Common myeloid progenitor, CD34-positive (primary cell): ENCODE data around the gene IL19. TPM values are rescaled to one million over a fixed set of nuclear protein-coding genes. Genes with fewer than 3 reads are reported as not detected.
A peak's percentile ranks its signal among the peaks of the same experiment; 100 is the strongest.

Experiments
- CTCF ChIA-PET: fragments of 350-600 bp; sonication (Branson Sonifier 250); formaldehyde crosslinking; loops from one replicate; lab custom pipeline; 2021; ENCODE audit warnings: antibody characterized with exemption; lab: Charles Lee
- POLR2A ChIA-PET: fragments of 350-600 bp; sonication (Branson Sonifier 250); formaldehyde crosslinking; loops from one replicate; lab custom pipeline; 2021; ENCODE audit warnings: antibody characterized with exemption; lab: Charles Lee
- DNase-seq, 3 donors: peaks; one replicate each; pipeline versions ENCODE4 v3.0.0 to v3.0.0-alpha.2; 2013
- H3K27ac ChIP-seq, 2 experiments: 1 replicate in 1 of 2; 2 replicates in 1 of 2; pipeline ENCODE4 v1.7.0; 2013; ENCODE audit warnings: inconsistent platforms in 2 of 2, low read length in 2 of 2, mild to moderate bottlenecking in 2 of 2, low read depth in 1 of 2, moderate library complexity in 1 of 2; ENCODE audit not compliant: severe bottlenecking in 2 of 2, insufficient read depth in 1 of 2, poor library complexity in 1 of 2
- H3K27me3 ChIP-seq, 5 experiments: replicated peaks in 2 of 5; 1 replicate in 3 of 5; 2 replicates in 2 of 5; pipeline versions ENCODE4 v1.6.1 to v1.7.0; 2013; ENCODE audit warnings: low read length in 4 of 5, mild to moderate bottlenecking in 2 of 5, moderate library complexity in 2 of 5, inconsistent platforms in 1 of 5; ENCODE audit not compliant: insufficient read depth in 5 of 5, control insufficient read depth in 4 of 5
- H3K36me3 ChIP-seq, 4 experiments: 1 replicate in 2 of 4; 2 replicates in 2 of 4; pipeline versions ENCODE4 v1.6.1 to v1.7.0; 2013; ENCODE audit warnings: low read length in 3 of 4, control low read depth in 1 of 4, mild to moderate bottlenecking in 1 of 4; ENCODE audit not compliant: control insufficient read depth in 4 of 4, insufficient read depth in 4 of 4
- H3K4me1 ChIP-seq, 4 experiments: 1 replicate in 3 of 4; 2 replicates in 1 of 4; pipeline versions ENCODE4 v1.6.1 to v1.7.1; 2013; ENCODE audit warnings: low read length in 3 of 4, mild to moderate bottlenecking in 3 of 4, control low read depth in 1 of 4, inconsistent platforms in 1 of 4, moderate library complexity in 1 of 4; ENCODE audit not compliant: control insufficient read depth in 4 of 4, insufficient read depth in 4 of 4; ENCODE audit errors: control extremely low read depth in 1 of 4
- H3K4me3 ChIP-seq, 7 experiments: 1 replicate in 4 of 7; 2 replicates in 3 of 7; pipeline versions ENCODE4 v1.5.1 to v1.7.0; 2013; ENCODE audit warnings: mild to moderate bottlenecking in 7 of 7, low read length in 6 of 7, moderate library complexity in 6 of 7, inconsistent platforms in 2 of 7, low read depth in 2 of 7, control low read depth in 1 of 7; ENCODE audit not compliant: insufficient read depth in 4 of 7, control insufficient read depth in 1 of 7; ENCODE audit errors: extremely low read depth in 1 of 7
- H3K9me3 ChIP-seq, 5 experiments: 1 replicate in 4 of 5; 2 replicates in 1 of 5; pipeline versions ENCODE4 v1.6.1 to v1.7.1; 2013; ENCODE audit warnings: low read length in 4 of 5, mild to moderate bottlenecking in 2 of 5, inconsistent platforms in 1 of 5, low read depth in 1 of 5, moderate library complexity in 1 of 5; ENCODE audit not compliant: control insufficient read depth in 4 of 5, insufficient read depth in 2 of 5; ENCODE audit errors: control extremely low read depth in 1 of 5
- WGBS: methylation state at CpG from one replicate; pipeline ENCODE4 v1.1.5; 2013; ENCODE audit not compliant: insufficient coverage; 5-methylcytosine and 5-hydroxymethylcytosine counted together
- polyA plus RNA-seq: library from polyadenylated mRNA; unstranded; fragments of 120-200 nt; gene quantifications from one replicate; pipeline ENCODE4 v1.2.1, GENCODE V29; 2013

Gene IL19, protein sequence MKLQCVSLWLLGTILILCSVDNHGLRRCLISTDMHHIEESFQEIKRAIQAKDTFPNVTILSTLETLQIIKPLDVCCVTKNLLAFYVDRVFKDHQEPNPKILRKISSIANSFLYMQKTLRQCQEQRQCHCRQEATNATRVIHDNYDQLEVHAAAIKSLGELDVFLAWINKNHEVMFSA
- not detected for polyA plus RNA-seq

DNA sequence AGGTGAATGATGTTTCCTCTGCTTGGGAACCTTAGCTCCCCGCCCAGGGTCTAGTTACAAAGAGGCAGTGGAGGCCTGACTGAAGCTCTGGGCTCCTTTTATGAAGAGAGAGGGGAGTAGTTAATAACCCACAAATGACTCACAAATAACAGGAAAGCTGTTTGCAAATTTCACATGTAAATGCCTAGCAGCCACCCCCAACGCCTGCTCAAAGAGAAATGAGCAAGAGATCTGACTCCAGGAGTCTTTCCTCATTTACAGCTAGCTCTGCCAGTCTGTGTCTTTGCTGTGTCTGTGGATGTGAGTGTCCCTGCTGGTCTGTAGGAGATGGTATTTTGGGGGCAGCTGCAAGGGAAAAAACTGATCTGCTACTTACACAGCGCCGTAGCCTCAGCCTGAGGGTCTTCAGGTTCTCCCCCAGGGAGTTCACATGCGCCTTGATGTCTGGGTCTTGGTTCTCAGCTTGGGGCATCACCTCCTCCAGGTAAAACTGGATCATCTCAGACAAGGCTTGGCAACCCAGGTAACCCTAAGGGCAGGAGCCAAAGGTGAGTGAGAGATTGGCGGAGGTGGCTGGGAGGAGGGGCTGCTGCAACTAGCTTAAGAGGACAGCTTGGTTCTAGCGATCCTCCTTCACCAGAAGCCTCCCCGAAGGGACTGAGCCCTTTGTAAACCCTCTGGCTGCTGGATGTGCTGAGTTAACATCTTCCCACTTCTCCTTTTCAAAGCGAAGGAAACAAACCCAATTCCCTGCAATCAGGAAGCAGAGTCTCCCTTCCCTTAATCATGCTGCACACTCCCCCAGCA lies at the start of gene IL19:
IL19 (plus strand) TSS at position 243 of the 807 bp plus-strand sequence. CDS start 65,890 bp downstream, outside the sequence.
- peaks cover 27 to 88% (median 61%) of the 10 kb centered on the region in 4 experiments for H3K4me1 ChIP-seq
- WGBS: 43% methylated on average over 7 of the region's 9 CpGs
- peak; percentile 52 to 72 (median 71) for DNase-seq
- ChIA-PET CTCF (interaction anchor here (0.9 to 4.8 kb wide), 14 partner anchors 9 to 201 kb away, joined by 3 to 20 read pairs (median 5); partner anchors contain the start of gene FCMR), POLR2A (no interaction called here)
- no peaks in the 10 kb centered on the region for H3K9me3 ChIP-seq
- H3K4me3 ChIP-seq: peak within 1 kb of the TSS in 3 of 7 experiments; percentile 8 to 37 (median 28)
- H3K27me3 ChIP-seq: no peaks in the 10 kb centered on the region
- no peaks in the 10 kb centered on the region for H3K36me3 ChIP-seq
- peak within 1 kb of the TSS in 1 of 2 experiments; percentile 8 for H3K27ac ChIP-seq

DNA sequence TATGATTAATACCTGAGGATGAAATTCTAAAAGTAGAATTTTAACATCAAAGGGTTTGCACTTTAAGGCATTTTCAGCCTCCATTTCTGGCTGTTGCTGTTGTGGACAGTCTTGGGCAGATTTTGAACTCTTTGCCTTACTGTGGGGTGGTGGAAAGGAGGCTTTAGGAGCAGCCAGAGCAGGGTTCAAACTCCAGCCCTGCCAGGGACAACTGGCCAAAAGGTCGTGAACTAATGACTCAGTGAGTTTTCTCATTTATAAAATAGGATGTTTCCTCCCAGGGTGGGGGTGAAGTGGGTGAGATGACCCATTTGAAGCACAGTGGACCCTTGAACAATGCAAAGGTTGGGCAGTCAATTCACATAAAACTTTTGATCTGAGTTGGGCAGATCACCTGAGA lies 49.1 kb upstream of the IL19 start:
- Histone ChIP-seq H3K36me3 (no peaks in the 10 kb centered on the region), H3K4me3 (no peak overlapping the region), H3K27ac (no peak overlapping the region), H3K9me3 (no peaks in the 10 kb centered on the region), H3K4me1 (peaks cover 30 to 51% (median 43%) of the 10 kb centered on the region in 4 experiments), H3K27me3 (no peaks in the 10 kb centered on the region)
- POLR2A ChIA-PET: no interaction called here
- 100% methylated on average over 1 of the region's 1 CpG for WGBS
- CTCF ChIA-PET: interaction anchor here (2.2 kb wide), 1 partner anchor 88 kb away, joined by 12 read pairs; no protein-coding TSS in a partner anchor
- DNase-seq: no peak

DNA sequence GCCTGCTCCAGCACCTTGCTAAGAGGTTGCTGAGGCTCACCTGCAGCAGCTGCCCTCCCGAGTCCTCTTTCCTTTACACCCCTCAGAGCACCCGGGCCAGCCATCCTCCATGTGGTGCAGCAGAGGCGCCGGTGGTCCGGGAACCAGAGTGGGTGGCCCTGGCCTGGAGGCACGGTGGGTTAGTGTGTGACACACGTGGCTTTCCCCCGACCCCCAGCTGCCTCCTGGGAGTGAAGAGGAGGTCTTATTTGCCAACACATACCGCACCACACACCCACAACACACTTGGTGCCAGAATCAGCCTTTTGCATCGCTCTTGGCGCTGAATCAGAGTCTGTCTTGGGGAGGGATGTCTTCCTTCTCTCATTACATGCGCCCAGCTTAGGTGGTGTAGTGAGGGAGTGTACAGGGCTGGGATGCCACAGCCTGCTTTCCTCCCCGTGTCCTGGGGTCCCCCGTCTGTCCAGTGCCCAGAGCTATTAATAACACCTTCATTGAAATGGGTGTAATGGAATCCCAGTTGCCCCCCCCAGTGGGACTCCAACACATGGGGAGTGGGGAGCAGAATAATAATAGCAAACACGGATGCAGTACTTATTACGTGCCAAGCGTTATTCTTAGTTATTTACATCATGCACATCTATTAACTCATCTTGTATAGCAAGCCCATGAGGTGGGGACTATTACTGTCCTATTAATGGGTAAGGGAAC lies 47.7 kb upstream of the IL19 start:
- no peaks in the 10 kb centered on the region for H3K36me3 ChIP-seq
- no peak overlapping the region for H3K4me3 ChIP-seq
- no peak overlapping the region for H3K27ac ChIP-seq
- no peaks in the 10 kb centered on the region for H3K9me3 ChIP-seq
- H3K4me1 ChIP-seq: peaks cover 22 to 49% (median 36%) of the 10 kb centered on the region in 4 experiments
- 93% methylated on average over 2 of the region's 17 CpGs for WGBS
- POLR2A ChIA-PET: no interaction called here
- CTCF ChIA-PET: interaction anchor here (0.6 to 7.7 kb wide), 15 partner anchors 10 to 209 kb away, joined by 3 to 80 read pairs (median 3); partner anchors contain the start of gene DYRK3
- DNase-seq: no peak
- no peaks in the 10 kb centered on the region for H3K27me3 ChIP-seq

DNA sequence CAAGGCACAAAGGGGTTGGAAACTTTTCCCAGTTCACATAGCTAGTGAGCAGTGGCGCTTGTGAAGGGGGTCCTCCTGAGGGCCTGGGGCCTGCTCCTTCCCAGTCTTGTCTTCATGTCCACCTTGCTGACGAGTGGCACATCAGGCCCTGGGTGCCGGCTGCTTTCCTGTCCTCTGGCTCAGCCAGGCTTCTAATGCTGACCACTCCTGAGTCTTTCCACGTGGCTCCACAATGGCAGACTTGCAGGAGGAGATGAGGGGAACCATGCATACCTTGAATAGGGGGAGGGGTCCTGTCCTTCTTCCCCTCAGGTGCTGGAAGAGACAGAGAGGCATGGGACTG lies 47.1 kb upstream of the IL19 start:
- Histone ChIP-seq H3K9me3 (no peaks in the 10 kb centered on the region), H3K27ac (no peak overlapping the region), H3K36me3 (no peaks in the 10 kb centered on the region), H3K4me1 (peaks cover 24 to 52% (median 42%) of the 10 kb centered on the region in 4 experiments), H3K27me3 (no peaks in the 10 kb centered on the region), H3K4me3 (peak overlapping the region in 2 of 7 experiments; percentile 7 to 40)
- no peak for DNase-seq
- POLR2A ChIA-PET: no interaction called here
- 76% methylated on average over 4 of the region's 4 CpGs for WGBS
- CTCF ChIA-PET: interaction anchor here (0.7 to 7.7 kb wide), 13 partner anchors 11 to 209 kb away, joined by 3 to 80 read pairs (median 3); partner anchors contain the start of gene DYRK3

DNA sequence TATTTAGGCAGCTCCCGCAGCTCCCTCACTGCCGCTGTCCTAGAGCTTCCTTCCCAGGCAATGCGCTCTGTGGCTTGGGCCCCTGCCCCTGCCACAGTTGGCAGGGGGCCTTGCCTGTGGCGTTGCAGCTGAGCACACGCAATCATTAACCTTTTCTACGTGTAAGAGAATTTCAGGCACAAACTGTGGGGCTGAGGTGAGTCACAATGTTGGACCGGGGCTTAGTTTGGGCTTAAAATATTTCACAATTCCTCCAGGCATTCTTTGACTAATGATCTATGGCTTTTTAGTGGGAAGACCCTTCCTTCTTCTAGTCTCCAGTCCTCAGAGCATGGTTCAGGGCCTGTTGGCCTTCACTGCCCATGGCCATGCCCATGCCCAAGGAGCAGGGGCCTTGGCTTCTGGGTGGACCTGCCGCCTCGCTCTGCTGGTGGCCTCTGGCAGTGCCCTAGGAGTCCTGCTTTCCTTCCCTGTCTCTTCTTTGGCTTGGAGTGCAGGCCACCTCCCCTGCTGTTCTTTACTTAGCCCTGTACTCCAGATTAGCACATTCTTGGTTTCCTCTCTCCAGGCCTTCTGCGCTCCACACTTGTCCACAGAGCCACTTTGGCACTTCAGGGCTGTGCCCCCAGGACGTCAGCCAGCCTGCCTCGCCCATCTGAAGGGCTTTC lies 46.6 kb upstream of the IL19 start:
- POLR2A ChIA-PET: no interaction called here
- CTCF ChIA-PET: interaction anchor here (0.7 to 14.6 kb wide), 17 partner anchors 11 to 208 kb away, joined by 3 to 250 read pairs (median 4); partner anchors contain the start of gene DYRK3
- H3K36me3 ChIP-seq: peaks cover 0 to 1% (median under 1%) of the 10 kb centered on the region in 4 experiments
- WGBS: 42% methylated on average over 10 of the region's 12 CpGs
- H3K9me3 ChIP-seq: no peaks in the 10 kb centered on the region
- peak overlapping the region in 2 of 7 experiments; percentile 7 to 40 for H3K4me3 ChIP-seq
- peaks cover 24 to 57% (median 47%) of the 10 kb centered on the region in 4 experiments for H3K4me1 ChIP-seq
- peak in 2 of 3 donors; percentile 67 to 72 for DNase-seq
- H3K27me3 ChIP-seq: no peaks in the 10 kb centered on the region
- no peak overlapping the region for H3K27ac ChIP-seq

DNA sequence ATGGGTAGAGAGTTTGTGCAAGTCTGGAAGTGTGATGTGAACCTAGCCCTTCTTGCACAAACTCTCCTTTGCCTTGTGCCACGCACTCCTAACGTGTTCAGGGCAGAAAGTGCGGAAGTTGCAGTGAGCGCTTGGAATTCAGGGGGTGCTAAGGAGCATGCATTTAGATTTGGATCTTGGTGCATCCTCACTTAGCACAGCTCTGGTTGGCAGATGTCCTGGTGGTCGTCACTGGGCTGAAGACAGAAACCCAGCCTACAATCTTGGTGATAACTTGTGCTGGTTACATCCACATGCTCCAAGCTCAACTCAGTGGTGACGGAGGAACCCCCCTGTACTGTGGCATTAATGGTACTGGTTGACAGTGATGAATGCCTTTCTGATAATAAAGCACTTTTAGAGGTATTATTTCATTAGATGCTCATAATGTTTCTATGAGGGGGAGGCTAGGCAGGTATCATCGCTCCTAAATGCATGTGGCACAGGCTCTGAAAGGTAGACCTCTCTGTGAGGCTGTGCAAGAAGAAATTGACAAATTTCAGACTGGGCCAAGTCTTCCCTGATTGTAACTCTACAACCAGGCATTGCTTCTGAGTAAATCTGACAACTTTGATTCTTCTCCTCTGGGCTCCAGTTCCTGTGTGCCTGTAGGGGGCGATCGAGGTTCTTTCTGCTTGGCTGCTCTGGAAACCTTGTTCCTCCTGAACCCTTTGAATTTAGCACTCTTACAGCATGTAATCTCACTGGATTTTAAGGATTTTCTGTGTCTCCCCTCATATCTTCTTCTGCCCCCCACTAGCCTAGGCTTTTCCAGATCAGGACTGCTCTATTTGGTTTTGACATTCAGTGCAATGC lies 45.2 kb upstream of the IL19 start:
- 72% methylated on average over 9 of the region's 9 CpGs for WGBS
- DNase-seq: peak; percentile 57 to 79 (median 76)
- no peaks in the 10 kb centered on the region for H3K9me3 ChIP-seq
- H3K36me3 ChIP-seq: peaks cover 9 to 15% (median 13%) of the 10 kb centered on the region in 4 experiments
- no peak overlapping the region for H3K4me3 ChIP-seq
- ChIA-PET CTCF (interaction anchor here (0.7 to 14.6 kb wide), 33 partner anchors 11 to 364 kb away, joined by 3 to 250 read pairs (median 4); partner anchors contain the start of gene DYRK3), POLR2A (no interaction called here)
- no peaks in the 10 kb centered on the region for H3K27me3 ChIP-seq
- peaks cover 24 to 62% (median 50%) of the 10 kb centered on the region in 4 experiments for H3K4me1 ChIP-seq
- no peak overlapping the region for H3K27ac ChIP-seq
